22Rv1 (cell line): ENCODE results near the gene LRMDA.

Source experiments
- H3K27ac ChIP-seq: fragments of 450-650 bp; 2 replicates; pipeline ENCODE4 v1.5.1; 2017
- ZFX ChIP-seq: fragments of 450-650 bp; IDR thresholded peaks from 2 replicates; pipeline ENCODE4 v1.6.1; 2017; ENCODE audit warnings: antibody characterized with exemption, borderline replicate concordance
- TF ChIP-seq, protein P1 (sequence below): fragments of 450-650 bp; IDR thresholded peaks from 2 replicates; pipeline ENCODE4 v1.5.1; 2017; ENCODE audit warnings: mild to moderate bottlenecking

LRMDA gene

DNA sequence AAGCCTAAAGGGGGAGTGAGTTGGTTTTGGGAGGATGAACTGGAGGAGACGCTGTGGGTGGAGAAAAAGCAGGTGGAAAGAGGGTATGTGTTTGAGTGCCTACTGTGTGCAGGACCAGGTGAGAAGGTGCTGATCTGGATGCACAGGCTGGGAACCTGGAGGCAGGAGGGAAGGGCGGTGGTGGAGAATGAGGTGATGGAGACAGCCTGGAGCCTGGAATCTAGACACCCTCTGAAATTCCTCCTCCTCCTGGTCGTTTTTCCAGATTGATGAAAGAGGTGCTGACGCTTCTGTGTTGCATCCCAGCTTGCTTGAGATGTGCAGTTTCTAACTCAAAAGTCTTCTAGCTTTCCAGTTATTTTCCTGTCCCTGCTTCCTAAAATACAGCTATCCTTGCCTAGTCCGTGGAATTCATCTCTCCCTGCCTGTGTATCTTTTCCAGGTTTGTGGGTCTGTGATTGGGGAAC is 67.5 kb downstream of the LRMDA start:
- TF ChIP-seq, protein P1, sequence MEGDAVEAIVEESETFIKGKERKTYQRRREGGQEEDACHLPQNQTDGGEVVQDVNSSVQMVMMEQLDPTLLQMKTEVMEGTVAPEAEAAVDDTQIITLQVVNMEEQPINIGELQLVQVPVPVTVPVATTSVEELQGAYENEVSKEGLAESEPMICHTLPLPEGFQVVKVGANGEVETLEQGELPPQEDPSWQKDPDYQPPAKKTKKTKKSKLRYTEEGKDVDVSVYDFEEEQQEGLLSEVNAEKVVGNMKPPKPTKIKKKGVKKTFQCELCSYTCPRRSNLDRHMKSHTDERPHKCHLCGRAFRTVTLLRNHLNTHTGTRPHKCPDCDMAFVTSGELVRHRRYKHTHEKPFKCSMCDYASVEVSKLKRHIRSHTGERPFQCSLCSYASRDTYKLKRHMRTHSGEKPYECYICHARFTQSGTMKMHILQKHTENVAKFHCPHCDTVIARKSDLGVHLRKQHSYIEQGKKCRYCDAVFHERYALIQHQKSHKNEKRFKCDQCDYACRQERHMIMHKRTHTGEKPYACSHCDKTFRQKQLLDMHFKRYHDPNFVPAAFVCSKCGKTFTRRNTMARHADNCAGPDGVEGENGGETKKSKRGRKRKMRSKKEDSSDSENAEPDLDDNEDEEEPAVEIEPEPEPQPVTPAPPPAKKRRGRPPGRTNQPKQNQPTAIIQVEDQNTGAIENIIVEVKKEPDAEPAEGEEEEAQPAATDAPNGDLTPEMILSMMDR = no peak
- no peak for TF ChIP-seq ZFX
- no peak overlapping the region for H3K27ac ChIP-seq

DNA sequence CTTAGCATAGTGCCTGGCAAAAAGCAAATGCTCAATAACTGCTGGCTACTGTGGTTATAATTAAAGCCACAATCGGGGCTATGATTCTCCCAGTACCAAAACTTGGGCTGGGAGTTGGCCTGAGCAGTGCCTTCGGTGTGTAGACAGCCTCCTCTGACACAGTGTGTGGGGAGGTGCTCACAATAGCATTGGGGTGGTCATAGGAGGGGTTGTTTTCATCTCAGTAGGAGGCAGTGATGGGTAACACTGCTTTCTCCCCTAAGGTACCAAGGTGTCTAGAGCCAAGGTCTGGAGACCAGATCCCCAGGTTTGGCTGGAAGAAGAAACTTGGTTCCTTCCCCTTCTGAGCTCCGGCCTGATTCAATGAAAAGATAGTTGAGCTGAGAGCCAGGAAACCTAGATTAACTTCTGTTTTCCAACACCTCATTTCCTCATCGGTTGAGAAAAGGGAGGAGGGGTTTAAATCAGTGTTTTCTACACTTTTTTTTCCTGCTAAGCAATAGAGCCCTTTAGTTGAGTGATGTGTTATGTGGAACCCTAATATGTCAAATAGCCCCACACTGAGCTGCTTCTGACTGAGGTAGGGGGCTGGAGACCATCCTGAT is 68.2 kb downstream of the LRMDA start:
- H3K27ac ChIP-seq = no peak overlapping the region
- no peak for TF ChIP-seq ZFX
- TF ChIP-seq, protein P1 = no peak

DNA sequence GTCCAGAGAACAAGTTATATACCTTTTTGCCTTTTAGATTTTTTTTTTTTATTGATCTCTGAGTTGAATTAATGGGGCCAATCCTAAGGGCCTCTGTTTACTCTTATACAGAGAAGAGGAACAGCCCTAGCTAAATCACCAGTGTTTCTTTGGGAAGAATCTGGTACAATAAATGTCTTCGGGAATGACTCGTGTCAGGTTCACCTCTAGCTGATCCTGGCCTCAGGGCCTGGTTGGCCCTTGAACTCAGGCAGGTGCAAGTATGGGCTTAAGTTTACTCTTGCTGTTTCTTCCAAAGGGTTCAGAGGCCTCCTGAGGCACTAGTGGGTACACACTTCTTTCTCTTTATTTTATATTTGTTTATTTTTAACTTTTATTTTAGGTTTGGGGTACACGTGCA is 71.0 kb downstream of the LRMDA start:
- no peak overlapping the region for H3K27ac ChIP-seq
- TF ChIP-seq, protein P1 = no peak
- no peak for TF ChIP-seq ZFX

DNA sequence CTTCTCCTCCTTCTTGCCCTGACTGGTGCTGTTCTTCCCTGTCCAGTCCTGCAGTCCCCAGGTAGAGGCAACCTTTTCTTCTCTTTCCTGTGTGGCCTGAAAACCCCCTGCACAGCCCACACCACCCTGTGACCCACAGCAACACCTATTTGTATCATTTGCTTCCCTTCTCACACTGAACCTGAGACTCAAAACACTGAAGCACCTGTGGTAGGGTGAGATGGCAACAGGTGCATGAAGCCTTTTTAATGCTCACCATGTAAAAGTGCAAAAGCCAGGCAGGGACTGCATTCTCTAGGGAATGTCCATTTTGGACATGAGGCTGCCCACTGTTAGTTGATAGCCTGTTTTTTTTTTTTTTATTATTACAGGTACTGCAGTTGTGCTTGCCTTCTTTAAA is 71.4 kb downstream of the LRMDA start:
- no peak overlapping the region for H3K27ac ChIP-seq
- TF ChIP-seq ZFX = no peak
- TF ChIP-seq, protein P1 = no peak

DNA sequence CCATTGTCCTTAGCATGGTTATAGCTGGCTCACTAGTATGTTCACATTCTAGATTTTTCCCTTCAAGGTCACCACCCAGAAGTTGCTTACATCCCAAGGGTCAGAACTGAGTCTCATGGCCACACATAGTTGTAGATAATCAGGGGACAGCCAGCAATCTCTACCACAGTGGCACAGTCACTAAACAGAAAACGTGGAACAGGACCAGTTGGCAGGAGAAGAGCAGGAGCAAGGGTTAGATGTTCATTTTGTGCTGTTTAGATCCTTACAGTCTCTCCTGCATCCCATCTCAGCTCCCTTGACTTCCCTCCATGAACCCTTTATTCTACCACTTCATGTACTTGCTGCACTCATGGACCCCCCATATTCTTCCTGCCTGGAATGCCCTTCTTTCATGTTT is 73.9 kb downstream of the LRMDA start:
- no peak overlapping the region for H3K27ac ChIP-seq
- TF ChIP-seq, protein P1 = no peak
- TF ChIP-seq ZFX = no peak

DNA sequence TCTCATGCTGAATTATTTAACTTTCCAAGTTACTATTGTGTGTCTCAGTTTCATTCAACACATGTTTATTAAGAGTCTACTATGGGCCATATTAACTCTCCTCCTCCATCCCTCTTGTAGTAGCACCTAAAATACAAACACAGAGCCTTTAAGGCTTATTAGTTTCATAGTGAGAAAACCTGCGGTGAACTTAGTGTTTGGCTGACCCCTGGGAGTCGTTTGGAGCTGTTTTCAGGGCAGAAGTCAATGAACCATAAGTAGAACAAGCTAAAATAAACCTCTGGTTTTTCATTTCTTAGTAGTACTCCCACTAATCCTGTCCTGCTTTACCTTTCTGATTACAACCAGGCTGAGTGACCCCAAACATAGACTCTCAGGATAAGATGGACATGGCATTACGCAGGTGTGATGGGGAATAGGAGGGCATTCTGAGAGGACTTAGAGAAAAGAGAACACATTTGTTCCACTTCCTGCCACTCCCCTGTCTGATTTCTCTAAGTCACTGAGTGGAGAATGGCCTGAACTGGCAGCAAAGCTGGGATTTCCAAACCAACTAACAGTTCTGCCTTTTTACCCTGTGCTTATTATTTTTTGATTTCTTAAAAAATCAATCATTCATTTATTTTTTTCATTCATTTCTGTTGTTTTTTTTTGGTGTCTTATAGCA is 74.5 kb downstream of the LRMDA start:
- no peak overlapping the region for H3K27ac ChIP-seq
- TF ChIP-seq, protein P1 = no peak
- TF ChIP-seq ZFX = no peak

DNA sequence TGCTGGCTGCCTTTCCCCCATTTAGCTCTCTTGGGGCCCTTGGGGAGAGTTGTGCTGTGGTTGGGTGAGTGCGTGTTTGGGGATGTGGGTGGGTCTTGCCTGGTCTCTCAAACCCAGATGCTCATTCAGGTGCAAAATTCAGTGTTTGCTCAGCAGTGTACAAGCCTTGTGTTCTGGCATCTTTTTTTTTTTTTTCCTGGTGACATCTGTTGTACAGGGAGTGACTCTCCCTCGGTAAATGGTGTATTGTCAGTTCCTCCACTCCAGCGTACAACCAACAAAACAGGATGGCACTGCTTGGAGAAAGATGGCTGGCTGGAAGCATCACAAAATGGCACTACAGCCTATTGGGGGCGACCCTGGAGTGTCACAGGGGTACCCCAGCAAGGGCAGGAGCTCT is 75.5 kb downstream of the LRMDA start:
- no peak for TF ChIP-seq ZFX
- TF ChIP-seq, protein P1 = no peak
- H3K27ac ChIP-seq = no peak overlapping the region
